ENCODE data around the gene NDUFS7.
A peak's percentile ranks its signal among the peaks of the same experiment; 100 is the strongest.

Gene NDUFS7

DNA sequence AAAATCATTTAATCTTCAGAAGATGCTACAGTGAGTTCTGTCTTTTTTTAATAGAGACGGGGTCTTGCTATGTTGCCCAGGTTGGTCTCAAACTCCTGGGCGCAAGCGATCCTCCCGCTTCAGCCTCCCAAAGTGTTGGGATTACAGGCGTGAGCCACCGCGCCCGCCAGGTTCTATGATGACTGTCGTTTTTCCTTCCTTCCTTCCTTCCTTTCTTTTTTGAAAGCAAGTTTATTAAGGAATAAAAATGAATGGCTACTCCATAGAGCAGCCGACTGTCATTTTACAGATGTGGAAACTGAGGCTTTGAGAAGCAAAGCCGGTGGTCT is 18.1 kb downstream of the NDUFS7 start:
- TF ChIP-seq, protein P1, sequence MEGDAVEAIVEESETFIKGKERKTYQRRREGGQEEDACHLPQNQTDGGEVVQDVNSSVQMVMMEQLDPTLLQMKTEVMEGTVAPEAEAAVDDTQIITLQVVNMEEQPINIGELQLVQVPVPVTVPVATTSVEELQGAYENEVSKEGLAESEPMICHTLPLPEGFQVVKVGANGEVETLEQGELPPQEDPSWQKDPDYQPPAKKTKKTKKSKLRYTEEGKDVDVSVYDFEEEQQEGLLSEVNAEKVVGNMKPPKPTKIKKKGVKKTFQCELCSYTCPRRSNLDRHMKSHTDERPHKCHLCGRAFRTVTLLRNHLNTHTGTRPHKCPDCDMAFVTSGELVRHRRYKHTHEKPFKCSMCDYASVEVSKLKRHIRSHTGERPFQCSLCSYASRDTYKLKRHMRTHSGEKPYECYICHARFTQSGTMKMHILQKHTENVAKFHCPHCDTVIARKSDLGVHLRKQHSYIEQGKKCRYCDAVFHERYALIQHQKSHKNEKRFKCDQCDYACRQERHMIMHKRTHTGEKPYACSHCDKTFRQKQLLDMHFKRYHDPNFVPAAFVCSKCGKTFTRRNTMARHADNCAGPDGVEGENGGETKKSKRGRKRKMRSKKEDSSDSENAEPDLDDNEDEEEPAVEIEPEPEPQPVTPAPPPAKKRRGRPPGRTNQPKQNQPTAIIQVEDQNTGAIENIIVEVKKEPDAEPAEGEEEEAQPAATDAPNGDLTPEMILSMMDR (IDR thresholded peaks at IDR 0.05; ENCODE audit: insufficient read depth, low read depth, low read length, missing control alignments): no peak
- DNase-seq (ENCODE audit: low read depth): no peak
- H3K4me3 ChIP-seq (ENCODE audit: low read length): no peak overlapping the region

DNA sequence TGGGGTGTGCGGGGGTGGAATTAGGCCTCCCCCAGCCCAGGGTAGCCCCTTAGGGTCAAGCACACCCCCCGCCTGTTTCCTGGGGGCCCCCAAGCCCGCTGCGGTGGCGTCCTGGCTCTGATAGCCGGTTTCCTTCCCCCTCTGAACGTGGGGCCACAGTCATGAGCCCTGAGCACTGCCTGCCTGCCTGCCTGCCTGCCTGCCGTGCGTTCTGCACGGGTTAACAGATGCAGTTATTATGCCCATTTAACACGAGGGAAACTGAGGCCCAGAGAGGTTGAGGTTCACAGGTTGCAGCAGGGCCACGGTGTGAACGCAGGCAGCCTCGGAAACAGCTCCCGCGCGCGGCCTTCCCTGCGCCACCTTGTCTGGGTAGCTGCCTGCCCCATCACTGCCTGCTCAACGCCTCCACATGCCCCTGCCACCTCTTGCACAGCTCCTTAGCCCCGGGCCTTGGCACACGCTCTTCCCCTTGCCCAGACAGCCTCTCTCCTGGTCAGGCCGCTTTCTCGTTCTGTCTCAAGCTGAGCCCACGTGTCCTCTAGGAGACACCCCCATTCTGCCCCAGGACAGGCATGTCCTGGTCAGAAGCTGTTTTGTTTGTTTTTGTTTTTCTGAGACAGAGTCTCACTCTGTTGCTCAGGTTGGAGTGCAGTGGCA is 18.8 kb downstream of the NDUFS7 start:
- TF ChIP-seq, protein P1 (IDR thresholded peaks at IDR 0.05; ENCODE audit: insufficient read depth, low read depth, low read length, missing control alignments): no peak
- DNase-seq (ENCODE audit: low read depth): peak; percentile 92
- peak overlapping the region; percentile 2 for H3K4me3 ChIP-seq (ENCODE audit: low read length)

DNA sequence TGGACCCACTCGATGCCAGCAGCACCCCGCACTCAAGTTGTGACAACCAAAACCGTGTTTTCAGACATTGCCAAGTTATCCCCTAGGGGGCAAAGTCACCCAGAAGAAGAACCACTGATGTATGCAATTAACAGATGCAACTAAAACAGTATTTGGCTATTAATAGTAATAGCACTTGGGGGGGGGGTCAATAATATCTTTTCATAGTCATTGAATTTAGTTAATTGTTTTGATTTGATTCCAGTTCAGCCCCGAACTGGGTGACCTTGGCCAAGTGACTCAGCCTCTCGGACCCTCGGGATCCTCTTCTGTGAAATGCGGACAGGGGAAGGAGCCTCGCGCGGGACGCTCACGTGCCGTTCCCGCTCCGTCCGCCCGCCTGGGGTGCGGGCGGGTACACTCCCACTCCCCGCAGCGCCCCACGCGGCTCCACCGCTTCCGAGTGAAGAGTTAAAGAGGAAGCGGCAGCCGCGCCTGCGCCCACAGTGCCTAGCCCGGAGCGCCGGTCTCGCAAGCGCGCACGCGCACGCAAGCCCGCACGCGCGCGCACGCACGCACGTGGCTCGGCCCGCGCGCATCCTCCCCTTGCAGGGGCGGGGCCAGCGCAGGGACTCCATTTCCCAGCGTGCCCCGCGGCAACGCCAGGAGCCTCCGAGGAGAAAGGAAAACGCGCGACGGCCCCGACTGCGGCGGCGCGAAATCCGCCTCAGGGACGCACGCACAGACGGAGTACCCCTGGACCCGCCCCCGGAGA is 23.2 kb downstream of the NDUFS7 start:
- DNase-seq (ENCODE audit: low read depth): peak; percentile 98
- TF ChIP-seq, protein P1 (IDR thresholded peaks at IDR 0.05; ENCODE audit: insufficient read depth, low read depth, low read length, missing control alignments): peak; percentile 60
- H3K4me3 ChIP-seq (ENCODE audit: low read length): peak overlapping the region; percentile 58

DNA sequence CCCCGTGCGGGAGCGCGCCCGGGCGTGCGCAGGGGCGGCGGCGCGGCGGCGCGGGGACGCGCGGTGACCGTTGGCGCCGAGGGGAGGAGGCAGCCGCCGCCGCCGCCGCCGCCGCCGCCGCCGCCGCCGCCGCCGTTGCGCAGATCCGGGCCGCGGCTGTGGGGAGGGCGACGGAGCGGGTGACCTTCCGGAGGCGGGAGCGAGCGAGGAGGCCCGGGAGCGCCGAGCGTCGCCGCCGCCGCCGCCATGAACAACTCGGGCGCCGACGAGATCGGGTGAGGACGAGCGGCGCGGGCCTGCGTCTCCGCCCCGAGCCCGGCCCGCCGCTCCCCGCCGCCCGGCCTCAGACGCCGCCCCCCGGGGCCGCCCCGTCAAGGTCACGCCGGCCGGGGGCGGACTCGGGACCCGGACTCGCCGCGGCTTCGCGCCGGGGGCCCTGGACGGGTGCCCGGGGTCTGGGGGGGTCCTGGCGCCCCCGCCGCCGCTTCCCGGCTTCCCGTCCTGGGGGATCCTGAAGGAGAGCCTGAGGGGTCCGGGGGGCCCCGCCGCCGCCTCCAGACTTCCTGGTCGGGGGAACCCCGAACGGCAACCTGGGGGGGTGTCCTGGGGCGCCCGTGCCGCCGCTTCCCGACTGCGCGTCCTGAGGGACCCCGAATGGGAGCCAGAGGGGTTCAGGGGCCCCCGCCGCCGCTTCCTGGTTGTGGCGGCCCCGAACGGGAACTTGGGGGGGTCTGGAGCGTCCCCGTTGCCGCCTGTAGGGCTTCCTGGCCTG is 24.0 kb downstream of the NDUFS7 start, which contains the start of gene DAZAP1:
Gene DAZAP1, plus strand, starts transcription at position 59 of the 772 bp plus-strand sequence. Its CDS starts 188 bp downstream, at position 247.
- TF ChIP-seq, protein P1 (IDR thresholded peaks at IDR 0.05; ENCODE audit: insufficient read depth, low read depth, low read length, missing control alignments): no peak
- peak; percentile 47 for DNase-seq (ENCODE audit: low read depth)
- peak within 1 kb of the TSS; percentile 69 for H3K4me3 ChIP-seq (ENCODE audit: low read length)

DNA sequence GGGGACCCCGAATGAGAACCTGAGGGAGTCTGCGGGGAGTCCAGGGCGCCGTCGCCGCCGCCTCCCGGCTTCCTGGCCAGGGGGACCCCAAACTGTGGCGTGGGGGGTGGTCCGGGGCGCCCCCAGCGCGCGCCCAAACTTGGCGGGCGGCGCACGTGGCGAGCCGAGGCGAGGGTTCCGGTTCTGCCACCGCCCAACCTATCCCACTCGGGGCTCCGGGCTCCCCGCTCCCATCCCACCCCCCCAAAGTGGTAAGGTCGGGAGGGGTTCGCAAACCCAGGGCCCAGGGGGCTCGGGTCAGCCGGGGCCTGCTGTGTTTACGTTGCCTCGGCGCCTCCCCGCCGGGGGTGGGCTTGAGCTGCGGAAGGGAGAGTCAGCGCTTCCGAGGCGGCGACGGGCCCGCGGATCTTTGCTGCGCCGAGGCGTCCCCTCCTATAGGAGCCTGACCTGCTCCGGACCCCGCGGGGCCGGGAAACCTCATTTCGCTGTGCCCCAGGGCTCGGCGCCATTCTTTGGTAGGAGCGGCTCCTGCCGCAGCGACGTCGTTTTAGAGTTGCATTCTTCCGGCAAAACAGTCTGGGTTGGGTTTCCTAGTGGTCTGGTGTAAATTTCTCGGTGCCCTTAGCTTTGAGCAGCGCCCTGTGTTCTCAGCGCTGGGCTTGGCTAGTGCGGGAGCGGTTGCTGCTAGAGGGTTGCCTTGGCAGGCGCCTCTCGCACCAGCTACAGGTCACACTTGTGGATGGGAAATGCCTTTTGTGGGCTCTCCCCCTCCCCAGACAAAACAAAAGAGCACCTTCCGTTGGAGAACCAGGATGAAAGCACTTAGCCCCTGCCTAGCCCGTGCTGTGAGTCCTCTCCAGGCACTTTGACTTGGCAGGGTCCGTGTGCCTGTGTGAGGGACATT is 24.8 kb downstream of the NDUFS7 start:
- peak; percentile 51 for DNase-seq (ENCODE audit: low read depth)
- H3K4me3 ChIP-seq (ENCODE audit: low read length): peak overlapping the region; percentile 69

More for the DNA sequence above, 24.8 kb downstream of the NDUFS7 start:
- TF ChIP-seq, protein P1 (IDR thresholded peaks at IDR 0.05; ENCODE audit: insufficient read depth, low read depth, low read length, missing control alignments): no peak

Data from epithelial cell of esophagus (primary cell).